Loucy (cell line): Measurements from ENCODE around the gene ZNF493.

Experiments used
- CTCF ChIP-seq: fragments of 200-600 bp; sonication (generic); conservative IDR thresholded peaks from 2 replicates; pipeline ENCODE4 v1.5.1; 2014; ENCODE audit warnings: mild to moderate bottlenecking, antibody characterized with exemption, low read length
- EZH2phosphoT487 ChIP-seq: fragments of 200-600 bp; IDR thresholded peaks from 2 replicates; pipeline ENCODE4 v1.6.1; 2018; ENCODE audit warnings: antibody characterized with exemption, mild to moderate bottlenecking, moderate library complexity, borderline replicate concordance

GRCh38 chr19:21463449-21464105 is 66.6 kb downstream of the ZNF493 start:
- TF ChIP-seq EZH2phosphoT487 (no peak), CTCF (no peak)
